GM12878 (cell line): ENCODE data around the gene NEBL.

Experiments used
- CTCF ChIP-seq, 3 experiments: IDR thresholded peaks in 2 of 3; conservative IDR thresholded peaks in 1 of 3; 2 replicates each; pipeline ENCODE4 v1.5.1; 2011; ENCODE audit warnings: low read depth in 3 of 3, low read length in 3 of 3, mild to moderate bottlenecking in 3 of 3, control low read depth in 2 of 3, moderate library complexity in 2 of 3, inconsistent platforms in 1 of 3, mixed read lengths in 1 of 3; ENCODE audit not compliant: control insufficient read depth in 2 of 3, insufficient read depth in 1 of 3; ENCODE audit errors: extremely low read depth in 1 of 3
- NBN ChIP-seq: fragments of 450-650 bp; IDR thresholded peaks from 2 replicates; pipeline ENCODE4 v1.6.1; 2016
- ZNF274 ChIP-seq: IDR thresholded peaks from one replicate; pipeline ENCODE4 v1.8.0; 2011; ENCODE audit not compliant: insufficient read length, insufficient read depth

GRCh38 chr10:20890009-20890408, 7.1 kb downstream of the NEBL start:
- no peak for TF ChIP-seq CTCF (IDR thresholded peaks at IDR 0.05 in 2 of 3, conservative IDR thresholded peaks at IDR 0.05 in 1 of 3; ENCODE audit: control insufficient read depth in 2 of 3, extremely low read depth in 1 of 3, insufficient read depth in 1 of 3, low read depth in 3 of 3, low read length in 3 of 3)
- no peak for TF ChIP-seq ZNF274
- TF ChIP-seq NBN = no peak
